T-helper 1 cell treated with Interleukin-12 subunit alpha and Interleukin-12 subunit beta and Interleukin-4 antibody, amounts not matched to agents 30 ng/mL and 1 ng/mL, for 36 hours (primary cell): ENCODE measurements around the gene TFEB. TPM values are rescaled to one million over a fixed set of nuclear protein-coding genes. Genes with fewer than 3 reads are reported as not detected.

Experiments used
- intact Hi-C: fragments of 100-400 bp; cut with micrococcal nuclease; formaldehyde crosslinking; loops from one replicate; pipeline ENCODE4 v1.15.1; 2024
- total RNA-seq: library from RNA; stranded (reverse); gene quantifications from 2 replicates; pipeline ENCODE4 v1.2.3, GENCODE V29; 2022

TFEB gene
- total RNA-seq, 1 donor from 2014 or later, result 22.1 TPM

DNA sequence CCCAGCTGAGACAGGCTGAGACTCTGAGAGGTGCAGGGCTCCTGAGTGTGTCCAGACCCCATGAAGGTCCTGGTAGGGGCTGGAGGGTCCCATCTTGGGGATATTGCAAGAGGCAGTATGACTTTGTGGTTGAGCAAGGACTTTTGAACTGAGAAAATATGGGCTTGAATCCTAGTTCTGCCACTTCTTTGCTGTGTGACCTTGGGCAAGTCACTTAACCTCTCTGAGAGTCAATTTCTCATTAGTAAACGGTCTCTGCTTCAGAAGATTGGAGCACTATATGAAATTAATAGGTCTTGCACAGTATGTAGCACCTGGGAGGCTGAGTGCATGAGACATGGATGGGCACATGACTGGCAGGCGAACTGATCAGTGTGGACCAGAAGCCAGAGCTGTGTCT is 42.7 kb downstream of the TFEB start:
- intact Hi-C loops, result no loop called here

DNA sequence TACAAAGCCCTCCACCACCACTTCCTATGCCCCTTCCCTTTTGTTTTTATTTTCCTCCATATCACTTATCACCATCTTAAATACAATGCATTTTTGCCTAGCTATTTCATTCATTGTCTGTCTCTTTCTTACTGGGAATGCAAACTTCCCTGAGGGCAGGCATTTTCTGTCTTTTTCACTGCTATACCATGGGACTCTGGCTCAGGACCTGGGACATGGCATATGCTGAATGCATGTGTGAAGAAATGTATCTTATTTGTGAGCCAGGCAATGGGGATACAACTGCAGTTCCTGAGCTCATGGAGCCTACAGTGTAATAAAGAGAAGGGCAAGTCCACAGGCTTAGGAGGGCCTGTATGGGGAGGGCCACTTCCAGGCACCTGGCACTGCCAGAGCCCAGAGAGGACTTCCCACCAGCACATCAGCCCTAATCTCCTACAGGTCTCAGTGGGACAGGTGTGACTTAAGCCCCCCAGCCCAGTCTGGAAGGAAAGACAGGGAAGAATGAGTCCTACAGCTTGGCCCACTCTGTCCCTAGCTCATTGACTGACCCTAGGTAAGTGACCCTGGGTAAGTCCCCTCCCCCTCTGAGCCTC is 43.2 kb downstream of the TFEB start:
- intact Hi-C loops, result no loop called here

- intact Hi-C loops, result no loop called here
Observed at GRCh38 chr6:41691426-41692079, 43.9 kb downstream of the TFEB start.

DNA sequence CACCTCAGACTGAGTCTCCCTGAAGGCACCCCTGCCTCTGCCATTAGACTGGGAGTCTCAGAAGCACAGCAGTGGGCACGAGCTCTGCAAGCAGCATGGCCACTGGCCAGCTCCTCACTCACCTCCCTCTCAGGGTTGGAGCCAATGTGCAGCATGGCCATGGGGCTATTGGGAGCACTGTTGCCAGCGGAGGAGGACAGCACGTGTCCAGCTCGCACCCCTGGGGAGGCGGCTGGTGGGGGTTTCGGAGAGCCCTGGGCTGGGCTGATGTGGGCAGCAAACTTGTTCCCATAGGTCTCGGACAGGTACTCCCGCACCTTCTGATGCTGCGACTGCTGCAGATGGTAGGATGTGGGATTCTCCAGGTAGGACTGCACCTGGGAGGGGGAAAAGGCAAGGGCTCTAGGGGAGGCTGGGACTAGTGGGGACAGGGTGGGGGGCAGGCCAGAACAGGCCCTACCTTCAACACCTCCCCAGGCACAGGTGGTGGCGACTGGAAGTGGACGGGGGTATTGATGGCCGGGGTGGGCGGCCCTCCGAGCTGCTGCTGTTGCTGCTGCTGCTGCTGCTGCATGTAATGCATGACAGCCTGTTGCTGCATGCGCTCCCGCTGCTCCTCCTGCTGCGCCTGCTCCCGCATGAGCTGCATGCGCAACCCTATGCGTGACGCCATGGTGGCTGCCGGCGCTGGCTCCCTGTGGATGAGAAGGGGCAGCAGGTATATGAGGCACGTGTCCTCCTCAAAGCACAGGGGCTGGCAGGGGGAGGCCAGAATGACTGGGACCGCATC is 44.7 kb downstream of the TFEB start:
- intact Hi-C loops, result no loop called here

- intact Hi-C loops, result no loop called here
Observed at GRCh38 chr6:41689171-41690008, 46.0 kb downstream of the TFEB start.

DNA sequence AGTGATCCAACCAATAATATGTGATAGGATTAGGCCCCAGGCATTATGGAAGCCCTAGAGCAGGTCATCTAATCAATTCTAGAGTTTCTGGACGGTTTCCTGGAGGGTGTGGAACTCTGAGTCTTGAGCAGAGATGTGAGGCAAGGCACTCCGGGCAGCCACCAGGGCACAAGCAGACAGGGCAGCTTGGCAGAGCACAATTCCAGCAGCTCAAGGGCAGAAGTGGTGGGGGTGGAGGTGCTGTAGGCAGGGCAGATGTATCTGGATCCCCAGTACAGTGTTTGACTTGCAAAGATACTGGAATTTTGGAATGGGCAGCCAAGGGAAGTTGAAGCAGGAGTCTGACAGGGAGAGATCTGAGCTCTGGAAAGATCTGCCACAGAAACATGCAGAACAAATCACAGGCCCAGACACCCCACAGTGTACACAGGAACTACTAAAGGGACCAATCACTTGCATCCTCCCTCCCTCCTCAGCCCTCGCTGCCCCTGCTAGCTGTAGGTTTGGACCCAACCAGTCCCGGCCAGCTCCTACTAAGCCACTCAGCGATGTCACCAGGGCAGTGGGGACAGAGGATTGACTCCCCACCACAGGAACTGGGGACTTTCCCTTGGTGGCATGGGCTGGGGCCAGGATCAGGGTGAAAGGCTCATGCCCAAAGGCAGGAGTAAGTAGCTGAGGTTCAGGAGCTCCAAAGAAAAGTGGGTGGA is 47.0 kb downstream of the TFEB start:
- intact Hi-C loops, result no loop called here

GRCh38 chr6:41687501-41688175 is 47.8 kb downstream of the TFEB start:
- intact Hi-C loops, result no loop called here

- intact Hi-C loops, result no loop called here
Observed at GRCh38 chr6:41685641-41686380, 49.6 kb downstream of the TFEB start.

GRCh38 chr6:41684311-41685180 is 50.9 kb downstream of the TFEB start:
- intact Hi-C loops, result loop anchor here (5.0 kb wide), 1 partner anchor 152 kb away; no protein-coding TSS in a partner anchor

DNA sequence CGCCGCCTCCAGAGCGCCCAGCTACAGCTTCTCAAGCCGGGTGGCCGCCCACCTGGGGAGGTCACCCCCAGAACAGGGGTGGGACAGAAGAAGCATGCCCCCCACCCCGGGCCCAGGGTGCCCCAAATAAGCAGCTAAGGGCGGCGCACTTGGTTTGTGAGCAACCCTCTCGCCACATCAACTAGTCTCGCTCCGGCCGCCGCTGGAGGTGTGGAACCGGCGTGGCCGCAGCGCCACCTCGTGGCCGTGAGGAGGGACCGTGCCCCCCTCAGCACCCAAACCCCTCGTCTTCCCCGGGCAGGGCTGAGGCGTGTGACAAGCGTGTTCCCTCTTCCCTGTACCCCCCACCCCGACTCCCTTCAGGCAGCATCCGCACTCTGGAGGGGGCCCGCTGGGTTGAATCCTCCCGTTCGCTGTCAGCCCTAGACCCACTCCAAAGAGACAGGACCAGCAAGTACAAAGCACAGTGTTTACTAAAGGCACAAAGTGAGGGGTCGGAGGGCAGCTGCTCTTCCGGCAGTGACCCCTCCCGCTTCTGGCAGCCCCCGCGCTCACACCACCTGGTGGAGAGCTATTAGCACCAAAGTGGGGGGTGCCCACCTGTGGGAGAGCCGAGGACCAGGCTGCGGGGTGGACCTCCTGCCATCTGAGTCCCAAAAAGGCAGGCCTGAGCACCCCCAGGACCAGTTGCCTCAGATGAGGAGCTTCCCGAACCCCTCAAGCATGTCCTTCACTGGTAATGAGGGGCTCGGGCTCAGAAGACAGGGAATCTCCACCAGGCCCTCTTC is 51.7 kb downstream of the TFEB start:
- intact Hi-C loops, result loop anchor here (1.0 to 5.0 kb wide), 7 partner anchors 52 to 377 kb away; partner anchors contain the start of gene TFEB

DNA sequence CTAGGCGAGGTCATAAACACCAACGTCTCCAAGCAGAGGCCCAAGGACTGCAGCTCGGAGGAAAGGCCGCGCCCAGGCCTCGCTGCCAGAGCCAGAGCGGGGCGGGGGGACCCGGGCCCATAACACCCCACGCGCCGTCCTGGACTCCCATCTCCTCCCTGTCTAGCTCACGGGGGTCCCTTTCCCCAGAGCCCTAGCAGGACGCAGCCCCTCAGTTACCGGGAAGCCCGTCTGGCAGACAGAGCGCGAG is 52.2 kb downstream of the TFEB start:
- intact Hi-C loops, result loop anchor here (1.0 to 5.0 kb wide), 7 partner anchors 52 to 377 kb away; partner anchors contain the start of gene TFEB

DNA sequence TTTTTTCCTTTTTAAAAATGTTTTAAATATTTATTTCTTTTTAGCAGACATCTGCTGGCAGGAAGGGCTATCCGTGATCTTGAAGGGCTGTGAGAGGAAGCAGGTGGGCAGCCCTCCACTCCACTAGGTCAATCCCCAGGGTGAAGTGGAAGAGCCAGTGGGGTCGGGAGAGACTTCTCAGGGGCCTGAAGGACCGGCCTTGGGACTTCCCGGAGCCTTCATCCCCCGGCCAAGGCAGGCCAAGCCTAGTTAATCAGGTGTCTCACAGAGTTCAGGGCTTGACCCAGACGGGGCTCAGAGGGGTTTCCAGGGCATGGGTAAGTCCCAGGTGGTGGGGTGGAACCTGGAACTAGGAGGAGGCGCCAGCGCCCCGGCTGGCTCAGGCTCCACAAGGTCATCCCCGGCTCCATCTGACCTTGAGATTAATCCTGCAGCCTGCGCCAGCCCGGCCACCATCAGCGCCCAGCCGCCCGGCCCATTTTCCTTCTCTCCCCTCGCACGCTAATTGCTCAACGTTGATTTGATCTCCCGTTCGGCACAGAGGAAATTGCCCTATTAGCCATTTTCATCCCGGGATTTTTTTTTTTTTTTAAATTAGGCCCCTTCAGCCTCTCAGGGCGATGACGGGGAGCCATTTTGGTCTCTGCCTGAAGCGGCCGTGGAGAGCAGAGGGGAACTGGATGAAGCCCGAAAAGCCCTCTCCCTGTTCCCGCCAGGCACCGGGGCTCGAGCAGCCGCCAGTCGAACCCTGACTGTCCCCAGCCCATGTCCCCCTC is 52.7 kb downstream of the TFEB start:
- intact Hi-C loops, result loop anchor here (1.0 to 5.0 kb wide), 7 partner anchors 53 to 376 kb away; partner anchors contain the start of gene TFEB

DNA sequence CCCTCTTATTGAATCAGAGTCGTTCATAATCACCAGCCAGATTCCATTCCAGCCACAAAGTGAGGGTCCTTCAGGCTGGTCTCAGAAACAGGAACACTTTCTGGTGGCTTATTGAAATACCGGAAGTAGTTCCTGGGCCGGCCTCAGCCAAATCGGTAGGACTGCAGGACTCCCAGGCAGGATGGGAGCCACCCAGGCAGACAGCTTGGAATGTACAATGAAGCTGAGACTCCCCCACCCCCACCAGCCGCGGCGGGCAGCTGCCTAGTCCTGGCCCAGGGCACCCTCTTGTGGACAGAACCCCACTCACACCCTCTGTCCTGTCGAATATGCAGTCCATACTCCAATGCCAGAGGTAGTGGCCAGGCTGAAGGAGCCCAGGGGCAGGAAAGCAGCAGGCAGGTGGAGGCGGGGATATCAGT is 53.3 kb downstream of the TFEB start:
- intact Hi-C loops, result loop anchor here (5.0 kb wide), 1 partner anchor 150 kb away; no protein-coding TSS in a partner anchor

- intact Hi-C loops, result loop anchor here (5.0 kb wide), 1 partner anchor 148 kb away; no protein-coding TSS in a partner anchor
Observed at GRCh38 chr6:41680182-41680965, 55.0 kb downstream of the TFEB start.

DNA sequence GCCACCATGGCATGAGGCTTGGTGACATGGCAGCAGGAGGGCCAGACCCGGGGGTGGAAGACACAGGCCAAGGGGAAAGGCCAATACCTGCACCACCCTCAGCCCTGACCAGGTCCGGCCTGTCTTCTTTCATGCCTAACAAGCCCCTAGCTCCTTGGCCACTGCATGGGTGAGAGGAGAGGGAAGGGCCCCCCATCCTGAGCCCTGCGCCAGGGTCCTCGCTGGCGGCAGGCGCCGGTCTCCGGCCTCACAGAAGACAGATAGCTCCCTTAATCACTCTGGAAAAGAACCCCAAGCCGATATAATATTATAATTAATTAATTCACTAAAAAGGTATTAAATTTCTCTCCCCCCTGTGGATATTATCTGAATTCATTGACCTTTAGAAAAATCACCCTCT is 55.7 kb downstream of the TFEB start:
- intact Hi-C loops, result loop anchor here (5.0 kb wide), 1 partner anchor 147 kb away; no protein-coding TSS in a partner anchor

- intact Hi-C loops, result no loop called here
Observed at GRCh38 chr6:41678511-41679084, 56.8 kb downstream of the TFEB start.
